IMR-90 (cell line): Measurements from ENCODE around the gene MRPL52. TPM values are rescaled to one million over a fixed set of nuclear protein-coding genes. Genes with fewer than 3 reads are reported as not detected.
A peak's percentile ranks its signal among the peaks of the same experiment; 100 is the strongest.

Source experiments
- ATAC-seq: fragments of 200-7000 bp; cut with Tn5 transposase; 2 replicates; pipeline ENCODE4 v1.9.1; 2020; ENCODE audit warnings: low read depth, mild to moderate bottlenecking, moderate library complexity
- Bru-seq: library from RNA; stranded (reverse); fragments of 400-500 nt; gene quantifications from one replicate; lab custom pipeline; 2021; lab: Mats Ljungman, UMichigan
- BruChase-seq, 2 experiments: library from RNA; stranded (reverse); fragments of 400-500 nt; gene quantifications; one replicate each; lab custom pipeline; 2021; lab: Mats Ljungman, UMichigan
- BruUV-seq: library from RNA; stranded (reverse); fragments of 400-500 nt; replicated peaks from 2 replicates; lab custom pipeline; 2021; lab: Mats Ljungman, UMichigan
- CTCF ChIA-PET: fragments of 300-600 bp; formaldehyde crosslinking; extraction: SDS; loops from one replicate; lab custom pipeline; 2021; ENCODE audit warnings: antibody characterized with exemption; lab: Yijun Ruan, JAX
- POLR2A ChIA-PET: fragments of 300-600 bp; sonication (Branson Sonifier 250); formaldehyde crosslinking; loops from one replicate; lab custom pipeline; 2022; ENCODE audit warnings: antibody characterized with exemption; ENCODE audit not compliant: unreplicated experiment; lab: Charles Lee
- DNase-seq: peaks from one replicate; pipeline ENCODE4 v3.0.0; 2013
- H2AFZ ChIP-seq: replicated peaks from 2 replicates; pipeline ENCODE3; 2013; ENCODE audit warnings: low read length, mild to moderate bottlenecking; ENCODE audit not compliant: poor library complexity
- H2AK5ac ChIP-seq: 2 replicates; pipeline ENCODE4 v1.6.1; 2013; ENCODE audit warnings: low read depth, low read length, inconsistent platforms
- H2AK9ac ChIP-seq: replicated peaks from 2 replicates; pipeline ENCODE3; 2013; ENCODE audit warnings: mild to moderate bottlenecking, low read depth, low read length, moderate library complexity; ENCODE audit not compliant: poor library complexity
- H2BK120ac ChIP-seq: 2 replicates; pipeline ENCODE4 v1.6.1; 2013; ENCODE audit warnings: low read depth, low read length, inconsistent platforms
- H2BK15ac ChIP-seq: 3 replicates; pipeline ENCODE4 v1.6.1; 2013; ENCODE audit warnings: low read depth, low read length, inconsistent platforms
- H2BK20ac ChIP-seq: 2 replicates; pipeline ENCODE4 v1.6.1; 2013; ENCODE audit warnings: low read depth, mild to moderate bottlenecking, inconsistent platforms, low read length, moderate library complexity
- H2BK5ac ChIP-seq: 2 replicates; pipeline ENCODE4 v1.6.1; 2013; ENCODE audit warnings: mild to moderate bottlenecking, low read depth, low read length, inconsistent platforms; ENCODE audit not compliant: poor library complexity, severe bottlenecking
- H3K14ac ChIP-seq: replicated peaks from 2 replicates; pipeline ENCODE4 v1.6.1; 2013; ENCODE audit warnings: low read depth, low read length, inconsistent platforms
- H3K18ac ChIP-seq: 2 replicates; pipeline ENCODE4 v1.6.1; 2013; ENCODE audit warnings: low read depth, low read length, control low read depth
- H3K23ac ChIP-seq: 2 replicates; pipeline ENCODE4 v1.6.1; 2013; ENCODE audit warnings: low read depth, low read length, inconsistent platforms
- H3K27ac ChIP-seq: 2 replicates; pipeline ENCODE4 v1.5.1; 2013; ENCODE audit warnings: mild to moderate bottlenecking, control low read depth, low read length; ENCODE audit not compliant: insufficient read depth
- H3K27me3 ChIP-seq: 2 replicates; pipeline ENCODE4 v1.6.1; 2013; ENCODE audit warnings: low read length; ENCODE audit not compliant: control insufficient read depth, insufficient read depth
- H3K36me3 ChIP-seq: 2 replicates; pipeline ENCODE4 v1.6.1; 2013; ENCODE audit warnings: low read length, mixed read lengths; ENCODE audit not compliant: control insufficient read depth, insufficient read depth
- H3K4ac ChIP-seq: 2 replicates; pipeline ENCODE4 v1.6.1; 2013; ENCODE audit warnings: low read depth, low read length, inconsistent platforms
- H3K4me1 ChIP-seq: 2 replicates; pipeline ENCODE4 v1.6.1; 2013; ENCODE audit warnings: low read length, mixed read lengths; ENCODE audit not compliant: control insufficient read depth, insufficient read depth
- H3K4me2 ChIP-seq: 2 replicates; pipeline ENCODE4 v1.6.1; 2013; ENCODE audit warnings: low read depth, mild to moderate bottlenecking, control low read depth, low read length, moderate library complexity
- H3K4me3 ChIP-seq: 2 replicates; pipeline ENCODE4 v1.5.1; 2013; ENCODE audit warnings: low read depth, mild to moderate bottlenecking, control low read depth, low read length, moderate library complexity; ENCODE audit not compliant: insufficient read depth
- H3K56ac ChIP-seq: 2 replicates; pipeline ENCODE4 v1.6.1; 2013; ENCODE audit warnings: low read length, inconsistent platforms; ENCODE audit not compliant: insufficient read depth; ENCODE audit errors: extremely low read depth
- H3K79me1 ChIP-seq, 2 experiments: 2 replicates each; pipeline ENCODE4 v1.6.1; 2013; ENCODE audit warnings: low read length in 2 of 2, inconsistent platforms in 1 of 2, low read depth in 1 of 2
- H3K9ac ChIP-seq: 2 replicates; pipeline ENCODE4 v1.6.1; 2013; ENCODE audit warnings: low read depth, low read length, control low read depth
- H3K9me1 ChIP-seq: 2 replicates; pipeline ENCODE4 v1.6.1; 2013; ENCODE audit warnings: low read length, inconsistent platforms; ENCODE audit not compliant: insufficient read depth
- H3K9me3 ChIP-seq: 2 replicates; pipeline ENCODE4 v1.6.1; 2013; ENCODE audit warnings: low read length; ENCODE audit not compliant: control insufficient read depth, insufficient read depth
- H4K20me1 ChIP-seq: 2 replicates; pipeline ENCODE4 v1.6.1; 2013; ENCODE audit warnings: low read length, inconsistent platforms; ENCODE audit not compliant: insufficient read depth
- H4K5ac ChIP-seq: 2 replicates; pipeline ENCODE4 v1.6.1; 2013; ENCODE audit warnings: mild to moderate bottlenecking, low read depth, low read length, control low read depth
- H4K8ac ChIP-seq, 2 experiments: 2 replicates each; pipeline ENCODE4 v1.6.1; 2013; ENCODE audit warnings: low read depth in 2 of 2, low read length in 2 of 2, control low read depth in 1 of 2, inconsistent platforms in 1 of 2
- H4K91ac ChIP-seq: 2 replicates; pipeline ENCODE4 v1.6.1; 2013; ENCODE audit warnings: low read depth, low read length, inconsistent platforms; ENCODE audit not compliant: insufficient read depth
- CEBPB ChIP-seq: IDR thresholded peaks from 2 replicates; pipeline ENCODE4 v1.6.1; 2012; ENCODE audit warnings: low read depth, low read length, improper control_type of control experiment
- CHD1 ChIP-seq: IDR thresholded peaks from 2 replicates; pipeline ENCODE4 v1.6.1; 2012; ENCODE audit warnings: low read depth, low read length, improper control_type of control experiment
- ELK1 ChIP-seq: fragments of 150-350 bp; IDR thresholded peaks from 2 replicates; pipeline ENCODE4 v1.6.1; 2016; ENCODE audit warnings: low read depth, mild to moderate bottlenecking, low read length, moderate library complexity, borderline replicate concordance
- FOS ChIP-seq: fragments of 150-350 bp; IDR thresholded peaks from 2 replicates; pipeline ENCODE4 v1.6.1; 2016; ENCODE audit warnings: low read depth, low read length
- MAFK ChIP-seq: IDR thresholded peaks from 2 replicates; pipeline ENCODE4 v1.6.1; 2012; ENCODE audit warnings: low read depth, low read length, improper control_type of control experiment
- MAZ ChIP-seq: IDR thresholded peaks from 2 replicates; pipeline ENCODE4 v1.6.1; 2012; ENCODE audit warnings: low read depth, mild to moderate bottlenecking, low read length, improper control_type of control experiment, moderate library complexity, borderline replicate concordance
- MXI1 ChIP-seq: IDR thresholded peaks from 2 replicates; pipeline ENCODE4 v1.6.1; 2012; ENCODE audit warnings: low read depth, mild to moderate bottlenecking, low read length, moderate library complexity, borderline replicate concordance
- NFE2L2 ChIP-seq: fragments of 150-350 bp; IDR thresholded peaks from 2 replicates; pipeline ENCODE4 v1.6.1; 2016; ENCODE audit warnings: low read depth, mild to moderate bottlenecking, low read length
- POLR2A ChIP-seq: IDR thresholded peaks from 2 replicates; pipeline ENCODE4 v1.6.1; 2012; ENCODE audit warnings: mild to moderate bottlenecking, low read depth, low read length
- RAD21 ChIP-seq: IDR thresholded peaks from 2 replicates; pipeline ENCODE4 v1.6.1; 2012; ENCODE audit warnings: low read length, improper control_type of control experiment
- RCOR1 ChIP-seq: IDR thresholded peaks from 2 replicates; pipeline ENCODE4 v1.6.1; 2012; ENCODE audit warnings: mild to moderate bottlenecking, low read length, improper control_type of control experiment; ENCODE audit not compliant: insufficient replicate concordance
- RFX5 ChIP-seq: IDR thresholded peaks from 2 replicates; pipeline ENCODE4 v1.8.0; 2012; ENCODE audit warnings: low read depth, mild to moderate bottlenecking, low read length, moderate library complexity
- SMC3 ChIP-seq: fragments of 150-350 bp; IDR thresholded peaks from 2 replicates; pipeline ENCODE4 v1.6.1; 2016; ENCODE audit warnings: low read depth, mild to moderate bottlenecking, antibody characterized with exemption, low read length, moderate library complexity
- USF2 ChIP-seq: fragments of 150-350 bp; IDR thresholded peaks from 2 replicates; pipeline ENCODE4 v1.6.1; 2017; ENCODE audit warnings: mild to moderate bottlenecking, antibody characterized with exemption, low read length, low read depth
- WGBS, 2 experiments: methylation state at CpG; one replicate each; pipeline versions ENCODE4 v1.1.5 to v1.1.7; 2013; ENCODE audit warnings: missing lambda C conversion rate in 2 of 2; ENCODE audit not compliant: insufficient read length in 1 of 2; ENCODE audit errors: extremely low coverage in 2 of 2; 5-methylcytosine and 5-hydroxymethylcytosine counted together
- dilution Hi-C: fragments of 300-500 bp; cut with HindIII; formaldehyde crosslinking; loops from one replicate; pipeline ENCODE4 v1.14.3; 2018; ENCODE audit warnings: low sequenced_read_pairs; ENCODE audit not compliant: unreplicated experiment
- in situ Hi-C: fragments of 300-500 bp; cut with MboI; formaldehyde crosslinking; loops from 3 replicates; pipeline ENCODE4 v1.14.3; 2019; ENCODE audit warnings: low sequenced_read_pairs, inconsistent platforms, mixed read lengths
- intact Hi-C: fragments of 100-400 bp; cut with micrococcal nuclease; formaldehyde crosslinking; loops from 2 replicates; pipeline ENCODE4 v1.10.0; 2022
- long read RNA-seq: library from polyadenylated mRNA; unstranded; transcript quantifications from one replicate; pipeline ENCODE4 v2.0.0, GENCODE V29; 2021; ENCODE audit not compliant: unreplicated experiment
- polyA plus RNA-seq, 3 experiments: library from polyadenylated mRNA; depleted of rRNA; stranded (reverse); fragments of >200 nt; gene quantifications; 2 replicates each; pipeline ENCODE4 v1.2.3, GENCODE V29; 2012; ENCODE audit warnings: low replicate concordance in 1 of 3
- total RNA-seq: library from RNA; depleted of rRNA; stranded (reverse); fragments of >200 nt; gene quantifications from 2 replicates; pipeline ENCODE4 v1.2.3, GENCODE V29; 2012; rRNA removed

MRPL52 gene
- 23.9 and 51.4 TPM in 2 replicates for total RNA-seq
- 33.1 and 45.7 TPM in 2 replicates for polyA plus RNA-seq (2012; rRNA removed)
- 114 and 912 TPM in 2 replicates for polyA plus RNA-seq (2012; cell fraction: cytosol; rRNA removed)
- polyA plus RNA-seq (2012; cell fraction: nucleus; rRNA removed; ENCODE audit: low replicate concordance): 35.8 and 40.4 TPM in 2 replicates
- Bru-seq, nascent RNA: percentile 70 among the genes with signal in this experiment
- percentile 83 among the genes with signal in this experiment for BruChase-seq, experiment 1, labeled RNA remaining after a 6-hour chase
- BruChase-seq, experiment 2, labeled RNA remaining after a 2-hour chase: percentile 70 among the genes with signal in this experiment
- long read RNA-seq, transcript MRPL52-202 (5 exons, 1,118 nt): minor isoform, 10 of 56 reads
- long read RNA-seq, transcript MRPL52-203 (5 exons, 1,111 nt): major isoform, 17 of 56 reads
- long read RNA-seq, partial matches to known transcripts: 17 of 56 reads
- long read RNA-seq, other reads (novel, unspliced or antisense): 8 of 56 reads

- no TSS peak for BruUV-seq
- Histone ChIP-seq H3K27ac (peak within 1 kb of the TSS; percentile 82), H4K8ac (peak within 1 kb of the TSS; percentile 100), H2AK5ac (peak within 1 kb of the TSS; percentile 55), H4K91ac (peak within 1 kb of the TSS; percentile 99), H3K36me3 (peaks cover 6% of the 10 kb centered on the region; the same call in 1 of the 2 replicates), H2BK120ac (peak within 1 kb of the TSS; percentile 95), H3K4me3 (peak within 1 kb of the TSS; percentile 95), H3K9ac (peak within 1 kb of the TSS; percentile 84), H2BK20ac (peak within 1 kb of the TSS; percentile 97), H3K4me2 (peak within 1 kb of the TSS; percentile 97), H4K20me1 (no peaks in the 10 kb centered on the region), H2AK9ac (peak within 1 kb of the TSS; percentile 96), H3K14ac (peak within 1 kb of the TSS; percentile 99), H3K23ac (peak within 1 kb of the TSS; percentile 95), H3K9me1 (0 out of 2 replicates have a peak, but pooled peaks cover 4% of the 10 kb centered on the region), H4K5ac (peak within 1 kb of the TSS; percentile 100), H2AFZ (peak within 1 kb of the TSS; percentile 93), H3K27me3 (no peaks in the 10 kb centered on the region), H3K9me3 (no peaks in the 10 kb centered on the region), H2BK5ac (peak within 1 kb of the TSS; percentile 91), H3K4me1 (peaks cover 6% of the 10 kb centered on the region), H3K18ac (peak within 1 kb of the TSS; percentile 100), H3K79me1 (peaks cover 14 to 30% of the 10 kb centered on the region in 2 experiments), H3K4ac (peak within 1 kb of the TSS; percentile 98), H2BK15ac (peak within 1 kb of the TSS; percentile 98; the same call in 2 of the 3 replicates), H3K56ac (peak within 1 kb of the TSS; percentile 83)
- intact Hi-C loops: no loop called here
- peak; percentile 87 for DNase-seq
- ChIA-PET CTCF (interaction anchor here (0.6 to 2.1 kb wide), 5 partner anchors 18 to 258 kb away, joined by 3 to 12 read pairs (median 5); no protein-coding TSS in a partner anchor), POLR2A (interaction anchor here (0.6 to 1.0 kb wide), 4 partner anchors 11 to 163 kb away, joined by 3 read pairs; no protein-coding TSS in a partner anchor)
- in situ Hi-C loops: no loop called here
- dilution Hi-C loops: no loop called here
- peak; percentile 97 for ATAC-seq
- 0% methylated on average over 6 of the region's 41 CpGs; no CpG with 5 or more reads in 1 of the 2 experiments for WGBS, 2 experiments
- no peak for TF ChIP-seq ELK1
- no peak for TF ChIP-seq RCOR1
- TF ChIP-seq SMC3: 0 out of 2 replicates have a peak, but pooled peaks have one; percentile 12
- peak; percentile 89 for TF ChIP-seq MXI1
- TF ChIP-seq CHD1: no peak
- no peak for TF ChIP-seq MAFK
- peak; percentile 16; the same call in 1 of the 2 replicates for TF ChIP-seq USF2
- no peak for TF ChIP-seq MAZ
- no peak for TF ChIP-seq RFX5
- no peak for TF ChIP-seq NFE2L2
- no peak for TF ChIP-seq RAD21
- peak; percentile 85 for TF ChIP-seq POLR2A
- TF ChIP-seq FOS: no peak
- TF ChIP-seq CEBPB: no peak
Observed at GRCh38 chr14:22829661-22830442, at the start of gene MRPL52. MRPL52 (plus strand) TSS chr14:22829887; CDS start chr14:22829913, 26 bp downstream.
